GM12878 (cell line): ENCODE measurements around the gene ZNF407. TPM values are rescaled to one million over a fixed set of nuclear protein-coding genes. Genes with fewer than 3 reads are reported as not detected.
A peak's percentile ranks its signal among the peaks of the same experiment; 100 is the strongest.

ENCODE experiments used
- ATAC-seq: fragments of 200-7000 bp; cut with Tn5 transposase; 3 replicates; pipeline ENCODE4 v1.9.1; 2020; ENCODE audit warnings: mild to moderate bottlenecking, moderate library complexity
- BruUV-seq: library from RNA; stranded (reverse); fragments of 400-500 nt; replicated peaks from 2 replicates; lab custom pipeline; 2021; lab: Mats Ljungman, UMichigan
- CTCF ChIA-PET: fragments of 300-600 bp; sonication (Branson Sonifier 250); formaldehyde crosslinking; extraction: SDS; loops from one replicate; lab custom pipeline; 2021; ENCODE audit warnings: inconsistent platforms; lab: Yijun Ruan, JAX
- POLR2A ChIA-PET: fragments of 350-600 bp; formaldehyde crosslinking; extraction: SDS; loops from one replicate; lab custom pipeline; 2021; ENCODE audit warnings: inconsistent platforms; lab: Charles Lee
- RAD21 ChIA-PET: fragments of 300-600 bp; sonication (Branson Sonifier 250); formaldehyde crosslinking; loops from one replicate; lab custom pipeline; 2023; ENCODE audit warnings: antibody characterized with exemption; ENCODE audit not compliant: unreplicated experiment; lab: Charles Lee
- SMC1A ChIA-PET: fragments of 300-600 bp; sonication (Branson Sonifier 250); formaldehyde crosslinking; loops from one replicate; lab custom pipeline; 2023; ENCODE audit not compliant: unreplicated experiment, uncharacterized antibody; lab: Charles Lee
- DNase-seq: peaks from one replicate; pipeline ENCODE4 v3.0.0-alpha.2; 2011; ENCODE audit warnings: low read depth, low spot score
- FAIRE-seq: peaks from 3 replicates; lab custom pipeline; 2011; peaks lifted over from hg19 to GRCh38; lab: Jason Lieb, UNC
- H2AFZ ChIP-seq: 2 replicates; pipeline ENCODE4 v1.6.0; 2011; ENCODE audit warnings: low read depth, low read length, control low read depth; ENCODE audit not compliant: control insufficient read depth
- H3K27ac ChIP-seq: 2 replicates; pipeline ENCODE4 v1.5.1; 2011; ENCODE audit warnings: control low read depth; ENCODE audit not compliant: control insufficient read depth, insufficient read depth
- H3K27me3 ChIP-seq, 2 experiments: replicated peaks in 1 of 2; 2 replicates each; pipeline versions ENCODE4 v1.6.0 to v1.6.1; 2011; ENCODE audit warnings: low read length in 1 of 2; ENCODE audit not compliant: control insufficient read depth in 2 of 2, insufficient read depth in 2 of 2
- H3K36me3 ChIP-seq, 2 experiments: 2 replicates each; pipeline ENCODE4 v1.5.1; 2011; ENCODE audit warnings: low read length in 1 of 2; ENCODE audit not compliant: control insufficient read depth in 2 of 2, insufficient read depth in 2 of 2
- H3K4me1 ChIP-seq: 2 replicates; pipeline ENCODE4 v1.6.1; 2011; ENCODE audit warnings: mild to moderate bottlenecking, low read length, moderate library complexity, mixed read lengths; ENCODE audit not compliant: control insufficient read depth, insufficient read depth
- H3K4me2 ChIP-seq: 2 replicates; pipeline ENCODE4 v1.6.0; 2011; ENCODE audit warnings: control low read depth; ENCODE audit not compliant: control insufficient read depth, insufficient read depth
- H3K4me3 ChIP-seq: fragments of 200-600 bp; sonication (generic); 2 replicates; pipeline ENCODE4 v1.5.1; 2016
- H3K79me2 ChIP-seq: 2 replicates; pipeline ENCODE4 v1.6.0; 2011; ENCODE audit warnings: low read length; ENCODE audit not compliant: control insufficient read depth, insufficient read depth
- H3K9ac ChIP-seq: 2 replicates; pipeline ENCODE4 v1.8.0; 2011; ENCODE audit warnings: low read length, control low read depth, mixed read lengths; ENCODE audit not compliant: control insufficient read depth, insufficient read depth
- H3K9me3 ChIP-seq: replicated peaks from 3 replicates; pipeline ENCODE4 v1.5.1; 2011; ENCODE audit warnings: mild to moderate bottlenecking, low read length; ENCODE audit not compliant: control insufficient read depth, insufficient read depth
- H4K20me1 ChIP-seq: 2 replicates; pipeline ENCODE4 v1.6.0; 2011; ENCODE audit not compliant: control insufficient read depth, insufficient read depth
- EED ChIP-seq: sonication (generic); IDR thresholded peaks from 2 replicates; pipeline ENCODE4 v1.6.1; 2016; ENCODE audit warnings: antibody characterized with exemption, low read depth
- RB1 ChIP-seq: fragments of 450-650 bp; formaldehyde crosslinking; IDR thresholded peaks from 2 replicates; pipeline ENCODE4 v1.6.1; 2017; ENCODE audit warnings: mild to moderate bottlenecking, borderline replicate concordance
- RBBP5 ChIP-seq: fragments of 200-600 bp; sonication (generic); conservative IDR thresholded peaks from 2 replicates; pipeline ENCODE4 v1.6.1; 2016
- RFX5 ChIP-seq: IDR thresholded peaks from 2 replicates; pipeline ENCODE4 v1.6.1; 2011; ENCODE audit warnings: low read depth, low read length, improper control_type of control experiment
- SKIL ChIP-seq: fragments of 450-650 bp; IDR thresholded peaks from 2 replicates; pipeline ENCODE4 v1.6.1; 2017; ENCODE audit warnings: mild to moderate bottlenecking, low read depth, inconsistent platforms; ENCODE audit not compliant: poor library complexity, severe bottlenecking
- TBL1XR1 ChIP-seq: IDR thresholded peaks from 2 replicates; pipeline ENCODE4 v1.6.1; 2012; ENCODE audit warnings: low read depth, low read length, improper control_type of control experiment
- YY1 ChIP-seq: IDR thresholded peaks from 2 replicates; pipeline ENCODE4 v1.6.1; 2011; ENCODE audit warnings: low read depth, mild to moderate bottlenecking, low read length
- ZBTB11 ChIP-seq: fragments of 450-650 bp; formaldehyde crosslinking; IDR thresholded peaks from 2 replicates; pipeline ENCODE4 v1.5.0; 2022; ENCODE audit warnings: mild to moderate bottlenecking, missing genetic modification characterization
- WGBS: methylation state at CpG from one replicate; pipeline ENCODE4 v1.1.6; 2016; ENCODE audit warnings: low lambda C conversion rate; ENCODE audit not compliant: insufficient replicate concordance, insufficient coverage; ENCODE audit errors: missing lambda C conversion rate; 5-methylcytosine and 5-hydroxymethylcytosine counted together
- in situ Hi-C: fragments of 300-500 bp; cut with MboI; formaldehyde crosslinking; loops from 9 replicates; pipeline ENCODE4 v1.14.3; 2018; ENCODE audit warnings: mixed read lengths
- intact Hi-C: fragments of 100-400 bp; cut with micrococcal nuclease; formaldehyde crosslinking; loops from one replicate; pipeline ENCODE4 v1.14.2; 2022; ENCODE audit not compliant: unreplicated experiment
- polyA plus RNA-seq, 11 experiments: library from polyadenylated mRNA; depleted of rRNA in 4 of 11; unstranded in 6 of 11; stranded (reverse) in 5 of 11; fragments of >200 nt; fragmentation: Nextera tagmentation in 4 of 11; fragmentation: Illumina TruSeq in 1 of 11; extraction: Ambion mirVana in 4 of 11; extraction: Trizol in 1 of 11; gene quantifications; 1 replicate in 1 of 11; 2 replicates in 10 of 11; pipeline versions ENCODE4 v1.2.1 to v1.2.3, GENCODE V29; 2011 to 2016; ENCODE audit warnings: inconsistent platforms in 2 of 11, missing spikeins in 2 of 11, low read depth in 1 of 11
- total RNA-seq, 4 experiments: library from RNA; depleted of rRNA in 3 of 4; stranded (reverse); fragments of >200 nt in 3 of 4; fragmentation: Illumina TruSeq in 1 of 4; extraction: Trizol in 1 of 4; gene quantifications; 2 replicates each; pipeline versions ENCODE4 v1.2.1 to v1.2.3, GENCODE V29; 2013 to 2021

ZNF407 gene
- total and polyA plus RNA-seq, 10 of the 15 experiments (the other 5 are each of a cell fraction or from before 2014, with no cell fraction given) = 0.69 to 11.6 (median 5.3) TPM

- BruUV-seq = no TSS peak
- ATAC-seq = no peak; the same call in 2 of the 3 replicates
- peak overlapping the region; percentile 67 for H2AFZ ChIP-seq
- TF ChIP-seq TBL1XR1 (no peak), RBBP5 (no peak), EED (no peak)
- peaks cover 19% of the 10 kb centered on the region for H3K4me1 ChIP-seq
- ChIA-PET RAD21 (interaction anchor here (0.8 to 2.0 kb wide), 8 partner anchors 9 to 189 kb away, joined by 3 to 19 read pairs (median 4); no protein-coding TSS in a partner anchor), SMC1A (interaction anchor here (1.1 to 2.0 kb wide), 6 partner anchors 10 to 65 kb away, joined by 3 to 26 read pairs (median 6); no protein-coding TSS in a partner anchor), CTCF (interaction anchor here (1.1 to 1.6 kb wide), 3 partner anchors 10 to 63 kb away, joined by 3 to 7 read pairs (median 3); no protein-coding TSS in a partner anchor), POLR2A (interaction anchor here (1.9 kb wide), 1 partner anchor 9 kb away, joined by 13 read pairs; no protein-coding TSS in a partner anchor)
- DNase-seq = no peak
- H3K79me2 ChIP-seq = no peaks in the 10 kb centered on the region
- H3K9ac ChIP-seq = peak overlapping the region; percentile 34; the same call in 1 of the 2 replicates
- H3K27me3 ChIP-seq = no peaks in the 10 kb centered on the region
- H3K9me3 ChIP-seq = no peaks in the 10 kb centered on the region
- H3K4me3 ChIP-seq = peak overlapping the region; percentile 35; the same call in 1 of the 2 replicates
- in situ Hi-C loops = no loop called here
- no peaks in the 10 kb centered on the region for H3K36me3 ChIP-seq
- H3K4me2 ChIP-seq = peak overlapping the region; percentile 91
- peak overlapping the region; percentile 82 for H3K27ac ChIP-seq
- over 99% methylated on average over 6 of the region's 6 CpGs for whole genome bisulfite sequencing
- FAIRE-seq = no peak
- intact Hi-C loops = loop anchor here (5.0 kb wide), 2 partner anchors 66 to 129 kb away; no protein-coding TSS in a partner anchor
- no peaks in the 10 kb centered on the region for H4K20me1 ChIP-seq
Observed at GRCh38 chr18:74806073-74806472, 208.4 kb downstream of the ZNF407 start.

GRCh38 chr18:74806700-74807416 lies 209.2 kb downstream of the ZNF407 start:
- intact Hi-C loops (loop anchor here (5.0 kb wide), 2 partner anchors 65 to 130 kb away; no protein-coding TSS in a partner anchor), in situ Hi-C loops (no loop called here)
- Histone ChIP-seq H3K9ac (peak overlapping the region; percentile 11; the same call in 1 of the 2 replicates), H3K4me3 (peak overlapping the region; percentile 35; the same call in 1 of the 2 replicates), H3K4me2 (peak overlapping the region; percentile 91), H3K27ac (peak overlapping the region; percentile 82), H4K20me1 (no peaks in the 10 kb centered on the region), H3K36me3 (no peaks in the 10 kb centered on the region), H3K4me1 (peaks cover 19% of the 10 kb centered on the region), H3K79me2 (no peaks in the 10 kb centered on the region), H3K9me3 (no peaks in the 10 kb centered on the region), H2AFZ (peak overlapping the region; percentile 67), H3K27me3 (no peaks in the 10 kb centered on the region)
- FAIRE-seq (peak; percentile 97), DNase-seq (peak; percentile 73), ATAC-seq (peak; percentile 98)
- POLR2A ChIA-PET = interaction anchor here (1.9 kb wide), 1 partner anchor 10 kb away, joined by 13 read pairs; no protein-coding TSS in a partner anchor
- SMC1A ChIA-PET = interaction anchor here (0.7 to 2.0 kb wide), 10 partner anchors 11 to 136 kb away, joined by 3 to 26 read pairs (median 4); no protein-coding TSS in a partner anchor
- WGBS = 2% methylated on average over 7 of the region's 7 CpGs
- BruUV-seq = no TSS peak
- RAD21 ChIA-PET = interaction anchor here (0.8 to 2.0 kb wide), 8 partner anchors 10 to 189 kb away, joined by 3 to 19 read pairs (median 4); no protein-coding TSS in a partner anchor
- CTCF ChIA-PET = interaction anchor here (0.5 to 1.6 kb wide), 5 partner anchors 11 to 1451 kb away, joined by 3 to 7 read pairs (median 3); no protein-coding TSS in a partner anchor
- peak; percentile 46 for TF ChIP-seq SKIL
- peak; percentile 45; the same call in 1 of the 2 replicates for TF ChIP-seq RFX5
- TF ChIP-seq YY1 = peak; percentile 58
- TF ChIP-seq ZBTB11 (CRISPR knock-in tag) = peak; percentile 83
- 0 out of 2 replicates have a peak, but pooled peaks have one; percentile 21 for TF ChIP-seq RB1
